DOHH2 (cell line): Measurements from ENCODE around the gene KLK11.

ENCODE experiments used
- EZH2phosphoT487 ChIP-seq: fragments of 200-600 bp; sonication (generic); IDR thresholded peaks from 2 replicates; pipeline ENCODE4 v1.6.1; 2017; ENCODE audit warnings: borderline replicate concordance, mild to moderate bottlenecking, antibody characterized with exemption, low read length, moderate library complexity, mixed read lengths
- TF ChIP-seq, protein P1 (sequence below): fragments of 200-600 bp; sonication (generic); IDR thresholded peaks from one replicate; pipeline ENCODE4 v1.5.1; 2014; ENCODE audit warnings: antibody characterized with exemption, mild to moderate bottlenecking, low read depth, low read length; ENCODE audit not compliant: poor library complexity, severe bottlenecking

DNA sequence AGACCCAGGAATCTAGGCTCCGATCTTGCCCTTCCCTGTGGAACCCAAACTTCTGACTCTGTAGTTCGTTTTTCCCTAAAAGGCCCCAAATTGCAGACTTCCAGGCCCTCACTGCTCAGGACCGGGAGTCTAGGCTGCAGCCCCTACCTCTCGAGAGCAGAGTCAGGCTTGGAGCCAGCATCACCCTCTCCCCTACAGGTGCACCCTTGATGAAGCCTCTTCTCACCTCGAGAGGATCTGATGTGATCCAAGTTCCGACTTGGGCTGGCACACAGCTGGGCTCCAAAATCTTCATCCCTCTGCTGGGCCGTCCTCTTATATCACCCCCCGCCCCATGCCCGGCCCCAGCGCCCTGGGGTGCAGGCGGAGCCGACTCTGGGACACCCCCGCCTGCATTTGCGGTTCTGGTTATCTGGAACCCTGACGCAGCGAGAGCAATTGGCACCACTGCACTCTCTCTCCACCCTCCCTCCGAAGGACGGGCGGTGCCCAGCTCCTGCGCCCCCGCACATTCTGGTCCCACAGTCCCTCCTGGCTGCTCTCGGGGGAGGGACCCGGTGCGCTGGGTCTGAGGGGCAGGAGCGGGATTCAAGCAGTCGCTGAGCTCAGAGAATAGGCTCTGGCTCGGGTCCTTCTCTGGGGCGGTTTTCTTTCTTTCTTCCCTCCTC, 42.7 kb downstream of the KLK11 start, which contains the start of gene KLK7:
- TF ChIP-seq, protein P1, sequence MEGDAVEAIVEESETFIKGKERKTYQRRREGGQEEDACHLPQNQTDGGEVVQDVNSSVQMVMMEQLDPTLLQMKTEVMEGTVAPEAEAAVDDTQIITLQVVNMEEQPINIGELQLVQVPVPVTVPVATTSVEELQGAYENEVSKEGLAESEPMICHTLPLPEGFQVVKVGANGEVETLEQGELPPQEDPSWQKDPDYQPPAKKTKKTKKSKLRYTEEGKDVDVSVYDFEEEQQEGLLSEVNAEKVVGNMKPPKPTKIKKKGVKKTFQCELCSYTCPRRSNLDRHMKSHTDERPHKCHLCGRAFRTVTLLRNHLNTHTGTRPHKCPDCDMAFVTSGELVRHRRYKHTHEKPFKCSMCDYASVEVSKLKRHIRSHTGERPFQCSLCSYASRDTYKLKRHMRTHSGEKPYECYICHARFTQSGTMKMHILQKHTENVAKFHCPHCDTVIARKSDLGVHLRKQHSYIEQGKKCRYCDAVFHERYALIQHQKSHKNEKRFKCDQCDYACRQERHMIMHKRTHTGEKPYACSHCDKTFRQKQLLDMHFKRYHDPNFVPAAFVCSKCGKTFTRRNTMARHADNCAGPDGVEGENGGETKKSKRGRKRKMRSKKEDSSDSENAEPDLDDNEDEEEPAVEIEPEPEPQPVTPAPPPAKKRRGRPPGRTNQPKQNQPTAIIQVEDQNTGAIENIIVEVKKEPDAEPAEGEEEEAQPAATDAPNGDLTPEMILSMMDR, result no peak
- TF ChIP-seq EZH2phosphoT487, result no peak
